ENCODE data around the gene LDHAL6B. TPM values are rescaled to one million over a fixed set of nuclear protein-coding genes. Genes with fewer than 3 reads are reported as not detected.
"Not testable (repeated sequence)": the region's sequence is repeated elsewhere in the genome, so short reads cannot be mapped to it uniquely, and the experiment has no call there.

The LDHAL6B gene
- total RNA-seq, result not detected in 2 replicates

DNA sequence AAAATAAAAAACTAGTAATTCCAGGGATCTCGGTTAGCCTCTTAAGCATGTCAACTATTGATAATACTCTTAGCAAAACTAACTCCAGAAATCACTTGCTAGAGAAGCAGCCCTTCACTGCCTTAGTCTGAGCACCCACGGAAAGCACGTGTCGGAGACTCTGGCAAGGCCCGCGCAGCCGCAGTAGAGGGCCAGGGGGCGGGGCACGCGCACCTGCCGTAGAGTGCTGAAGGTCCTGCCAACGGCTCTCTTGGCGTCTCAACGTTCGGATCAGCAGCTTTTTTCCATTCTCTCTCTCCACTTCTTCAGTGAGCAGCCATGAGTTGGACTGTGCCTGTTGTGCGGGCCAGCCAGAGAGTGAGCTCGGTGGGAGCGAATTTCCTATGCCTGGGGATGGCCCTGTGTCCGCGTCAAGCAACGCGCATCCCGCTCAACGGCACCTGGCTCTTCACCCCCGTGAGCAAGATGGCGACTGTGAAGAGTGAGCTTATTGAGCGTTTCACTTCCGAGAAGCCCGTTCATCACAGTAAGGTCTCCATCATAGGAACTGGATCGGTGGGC, at the start of gene LDHAL6B:
Gene LDHAL6B, plus strand, starts transcription at position 221 of the 561 bp plus-strand sequence. Its CDS starts 98 bp downstream, at position 319.
- intact Hi-C loops (cut with micrococcal nuclease), result no loop called here

DNA sequence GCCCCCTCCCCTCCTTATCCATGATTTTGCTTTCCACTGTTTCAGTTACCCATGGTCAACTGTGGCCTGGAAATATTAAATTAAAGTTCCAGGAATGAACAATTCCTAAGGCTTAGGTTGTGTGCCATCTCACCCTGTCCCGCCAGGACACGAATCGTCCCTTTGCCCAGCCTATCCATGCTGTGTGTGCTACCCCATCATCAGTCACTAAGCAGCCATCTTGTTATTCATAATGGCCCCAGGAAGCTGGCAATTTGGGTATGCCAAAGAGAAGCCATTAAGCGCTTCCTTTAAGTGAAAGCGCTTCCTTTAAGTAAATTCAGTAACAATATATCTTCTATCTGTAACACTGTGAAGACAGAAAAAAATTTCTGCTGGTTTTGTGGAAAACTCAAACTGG, 49.2 kb upstream of the LDHAL6B start:
- intact Hi-C loops (cut with micrococcal nuclease), result no loop called here

DNA sequence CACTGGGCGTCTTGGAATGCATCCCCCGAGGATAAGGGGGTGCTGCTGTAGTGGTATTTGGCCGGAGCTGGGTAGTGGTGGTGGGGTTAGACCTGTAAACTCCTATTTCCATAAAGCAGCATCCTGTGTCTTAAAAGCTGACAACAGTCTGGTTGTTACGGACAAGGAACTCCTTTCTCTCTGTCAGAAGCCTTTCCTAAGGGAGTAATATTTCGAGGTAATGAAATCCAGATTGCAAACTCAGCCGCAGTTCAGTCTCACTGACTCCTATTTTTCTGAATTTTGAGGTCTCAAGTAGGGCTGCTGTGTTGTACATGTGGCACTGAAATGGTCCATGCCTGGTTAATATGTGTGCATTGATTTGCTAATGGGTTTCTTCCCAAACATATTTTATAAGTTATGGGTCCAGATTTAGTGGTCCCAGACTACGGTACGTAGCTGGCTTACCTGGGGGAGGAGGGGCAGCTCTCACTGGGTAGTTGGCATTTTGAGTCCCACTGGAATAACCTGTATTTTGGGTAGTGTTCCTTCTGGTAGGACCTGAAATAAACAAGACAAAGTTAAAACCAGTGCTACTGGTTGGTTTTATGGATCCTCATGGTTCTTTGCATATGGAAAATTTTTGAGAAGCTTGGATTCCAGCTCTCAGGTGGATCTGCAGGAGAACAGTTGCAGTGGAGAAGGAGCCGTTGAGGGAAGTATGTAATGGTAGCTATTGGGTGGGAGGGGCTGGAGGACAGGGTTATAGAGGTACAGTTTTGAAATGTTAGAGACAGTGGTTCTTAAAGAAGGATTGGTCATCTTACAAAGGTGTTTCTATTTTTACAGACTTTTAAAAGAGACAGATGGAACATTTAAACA, 48.6 kb upstream of the LDHAL6B start:
- intact Hi-C loops (cut with micrococcal nuclease), result no loop called here

DNA sequence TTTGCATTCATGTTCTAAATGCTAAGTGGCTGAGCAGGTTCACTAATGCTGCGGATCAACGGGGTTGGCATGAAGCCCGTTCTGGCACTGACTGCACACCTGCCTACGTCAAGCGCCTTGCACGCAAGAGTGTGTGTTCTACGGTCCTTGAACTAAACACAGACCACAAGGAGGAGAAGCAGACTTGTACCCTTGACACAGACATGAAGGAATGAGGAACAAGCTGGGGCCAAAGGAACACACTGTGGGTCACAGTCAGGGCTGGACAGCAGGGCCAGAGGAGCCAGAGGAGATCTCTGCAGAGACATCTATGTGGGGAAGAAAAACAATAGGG, 48.0 kb upstream of the LDHAL6B start:
- intact Hi-C loops (cut with micrococcal nuclease), result no loop called here

DNA sequence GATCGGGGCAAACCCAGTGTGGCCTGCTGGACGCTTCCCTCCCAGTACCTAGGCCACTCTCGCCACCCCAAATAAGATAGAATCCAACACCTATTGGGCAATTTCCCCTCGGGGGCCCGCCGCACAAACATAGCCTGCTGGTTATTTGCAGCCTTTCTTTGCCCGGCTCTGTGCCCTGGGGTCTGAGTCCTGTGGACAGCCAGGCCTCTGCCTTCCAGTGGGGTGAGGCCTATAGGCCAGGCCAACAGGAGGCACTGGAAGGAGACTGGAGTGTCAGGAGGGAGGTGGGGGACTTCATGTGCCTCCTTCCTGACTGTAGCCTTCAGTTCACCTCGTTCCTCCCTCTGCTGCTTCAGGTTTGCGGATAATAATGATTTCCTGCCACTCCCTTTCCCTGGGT, 47.4 kb upstream of the LDHAL6B start:
- intact Hi-C loops (cut with micrococcal nuclease), result no loop called here

DNA sequence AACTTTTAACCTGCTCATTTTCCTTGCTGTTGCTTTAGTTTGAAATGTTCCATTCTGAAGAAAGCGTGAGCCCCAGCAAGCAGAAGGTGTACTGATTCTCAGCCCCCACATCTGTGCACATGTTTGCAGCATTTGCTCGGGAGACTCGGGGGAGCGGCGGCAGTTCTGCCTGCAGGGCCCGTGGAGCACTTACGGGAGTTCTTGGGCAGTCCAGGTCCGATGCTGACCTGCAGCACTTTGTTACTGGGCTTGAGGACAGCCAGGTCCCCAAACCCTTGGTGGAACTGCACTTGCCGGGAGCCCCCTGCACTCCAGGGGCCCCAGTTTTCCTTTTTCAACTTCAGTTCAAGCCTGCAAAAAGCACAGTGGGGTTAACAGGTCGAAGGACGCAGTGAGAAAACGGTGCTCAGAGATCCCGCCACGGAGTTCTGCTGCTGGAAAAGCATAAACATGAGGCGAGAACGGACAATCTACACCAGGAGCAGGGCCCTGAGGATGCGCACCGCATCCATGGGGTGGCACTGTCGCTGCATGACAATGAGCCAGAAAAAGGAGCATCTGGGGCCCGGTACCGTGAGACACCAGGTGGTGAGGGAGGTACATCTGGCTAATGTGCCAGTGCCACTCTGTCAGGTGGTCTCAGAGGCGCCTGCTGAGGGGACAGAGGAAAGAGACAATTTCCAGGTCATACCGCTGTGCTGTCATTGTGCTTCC, 45.6 kb upstream of the LDHAL6B start:
- intact Hi-C loops (cut with micrococcal nuclease), result loop anchor here (1.0 kb wide), 1 partner anchor 332 kb away; no protein-coding TSS in a partner anchor

DNA sequence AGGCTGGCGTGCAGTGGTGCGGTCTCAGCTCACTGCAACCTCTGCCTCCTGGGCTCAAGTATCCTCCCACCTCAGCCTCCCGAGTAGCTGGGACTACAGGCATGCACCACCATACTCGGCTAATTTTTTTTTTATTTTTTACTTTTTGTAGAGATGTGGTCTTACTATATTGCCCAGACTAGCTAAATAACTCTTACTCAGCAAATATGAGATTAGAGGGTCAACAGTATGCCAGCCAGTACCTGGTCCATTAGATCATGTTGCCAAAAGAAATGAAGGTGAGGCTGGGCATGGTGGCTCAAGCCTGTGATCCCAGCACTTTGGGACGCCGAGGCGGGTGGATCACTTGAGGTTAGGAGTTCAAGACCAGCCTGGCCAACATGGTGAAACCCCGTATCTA, 44.6 kb upstream of the LDHAL6B start:
- intact Hi-C loops (cut with micrococcal nuclease), result not testable (repeated sequence)

DNA sequence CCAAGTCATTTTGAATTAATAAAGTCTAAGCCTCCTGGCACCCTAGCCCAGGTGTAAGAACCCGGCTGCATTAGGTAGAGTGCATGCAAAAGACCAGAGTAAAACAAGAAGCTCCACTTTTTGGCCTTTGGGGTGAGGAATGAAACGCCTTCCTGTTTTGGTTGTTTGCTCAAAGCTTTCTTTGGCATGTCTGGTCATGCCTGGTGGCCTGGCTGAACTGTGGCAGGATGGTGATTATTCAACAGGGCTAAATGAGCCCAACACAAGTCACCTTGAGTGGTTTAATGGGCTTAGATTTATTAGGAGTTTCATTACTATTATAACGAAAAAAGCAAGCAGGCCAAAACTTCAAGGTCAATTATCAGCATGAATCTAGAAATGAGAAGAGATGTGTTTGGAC, 40.9 kb upstream of the LDHAL6B start:
- intact Hi-C loops (cut with micrococcal nuclease), result no loop called here

DNA sequence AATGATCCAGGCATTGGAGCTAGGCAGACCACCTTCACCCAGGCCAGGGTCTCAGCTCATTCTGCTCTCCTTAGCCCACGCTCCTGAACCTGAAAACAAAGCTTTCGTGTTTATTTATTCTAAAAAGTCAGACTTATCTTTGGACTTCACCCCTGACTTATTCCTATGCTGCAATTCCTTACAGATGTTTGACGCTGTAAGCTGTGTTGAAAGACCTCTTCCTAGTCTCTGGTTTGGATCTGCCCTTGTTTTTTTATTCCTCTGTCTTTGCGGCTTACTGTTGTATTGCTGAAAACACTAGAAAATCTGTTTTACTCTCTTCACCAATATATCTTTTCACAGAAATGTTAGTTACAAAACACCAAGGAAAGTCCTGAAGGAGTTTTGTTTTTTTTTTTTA, 40.5 kb upstream of the LDHAL6B start:
- intact Hi-C loops (cut with micrococcal nuclease), result no loop called here

DNA sequence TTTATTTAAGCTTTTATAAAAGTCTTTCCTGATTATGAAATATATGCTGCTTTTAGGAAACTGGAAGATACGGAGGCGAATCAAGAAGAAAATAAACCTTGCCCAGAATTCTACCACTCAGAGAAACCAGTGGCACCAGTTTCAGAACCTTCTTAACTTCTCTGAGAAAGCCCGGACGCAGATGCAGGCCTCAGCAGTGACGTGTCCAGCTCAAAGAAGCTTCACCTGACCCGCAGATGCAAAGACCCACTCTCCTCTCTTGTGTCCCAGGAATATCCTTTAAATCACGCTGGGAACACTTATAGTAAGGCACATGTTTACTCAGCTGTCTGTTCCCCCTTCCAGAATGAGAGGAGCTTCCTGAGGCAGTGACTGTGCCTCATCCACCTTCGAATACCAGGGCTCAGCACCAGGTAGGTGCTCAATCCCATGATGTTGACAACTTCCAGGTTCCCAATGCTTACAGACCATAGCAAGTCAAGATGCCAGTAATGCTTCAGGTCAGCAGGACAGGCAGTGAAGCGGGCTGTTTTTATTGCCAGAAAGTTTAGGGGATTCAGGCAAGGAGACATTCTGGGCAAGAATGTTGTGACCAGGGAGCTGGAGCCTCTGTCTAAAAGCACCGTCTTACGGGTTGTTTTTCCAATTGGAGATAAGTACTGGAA, 39.9 kb upstream of the LDHAL6B start:
- intact Hi-C loops (cut with micrococcal nuclease), result no loop called here

DNA sequence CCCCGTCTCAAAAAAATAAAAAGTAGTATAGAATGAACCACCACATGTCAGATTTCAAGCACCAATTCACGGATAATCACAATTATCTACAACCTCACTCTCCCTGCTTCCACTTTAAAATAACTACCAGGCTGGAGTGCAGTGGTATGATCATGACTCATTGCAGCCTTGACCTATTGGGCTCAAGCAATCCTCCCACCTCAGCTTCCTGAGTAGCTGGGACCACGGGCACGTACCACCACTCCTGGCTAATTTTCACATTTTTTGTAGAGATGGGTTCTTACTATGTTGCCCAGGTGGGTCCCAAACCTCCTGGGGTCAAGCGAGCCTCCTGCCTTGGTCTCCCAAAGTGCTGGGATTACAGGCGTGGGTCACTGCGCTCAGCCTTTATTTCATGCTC, 38.1 kb upstream of the LDHAL6B start:
- intact Hi-C loops (cut with micrococcal nuclease), result no loop called here

DNA sequence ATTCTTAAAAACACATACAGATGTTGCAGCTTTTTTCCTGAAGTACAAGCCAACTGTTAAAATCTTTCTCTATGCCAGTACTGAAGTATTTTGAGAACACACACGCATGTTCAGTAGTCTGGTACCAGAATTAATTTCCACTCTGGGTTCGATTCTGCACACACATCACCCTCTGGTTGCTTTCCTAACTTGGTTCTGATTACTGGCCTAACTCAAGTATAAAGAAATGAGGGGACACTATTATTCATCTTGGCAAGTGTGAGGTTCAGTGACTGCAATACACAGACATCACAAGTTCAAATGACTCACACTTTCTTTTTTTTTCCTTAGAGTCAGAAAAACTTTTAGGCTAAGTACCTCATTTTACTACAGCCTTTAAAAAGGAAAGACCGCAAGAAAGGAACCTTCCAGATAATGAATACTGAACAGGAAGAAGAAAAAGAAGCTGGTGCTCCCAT, 37.4 kb upstream of the LDHAL6B start:
- intact Hi-C loops (cut with micrococcal nuclease), result no loop called here

DNA sequence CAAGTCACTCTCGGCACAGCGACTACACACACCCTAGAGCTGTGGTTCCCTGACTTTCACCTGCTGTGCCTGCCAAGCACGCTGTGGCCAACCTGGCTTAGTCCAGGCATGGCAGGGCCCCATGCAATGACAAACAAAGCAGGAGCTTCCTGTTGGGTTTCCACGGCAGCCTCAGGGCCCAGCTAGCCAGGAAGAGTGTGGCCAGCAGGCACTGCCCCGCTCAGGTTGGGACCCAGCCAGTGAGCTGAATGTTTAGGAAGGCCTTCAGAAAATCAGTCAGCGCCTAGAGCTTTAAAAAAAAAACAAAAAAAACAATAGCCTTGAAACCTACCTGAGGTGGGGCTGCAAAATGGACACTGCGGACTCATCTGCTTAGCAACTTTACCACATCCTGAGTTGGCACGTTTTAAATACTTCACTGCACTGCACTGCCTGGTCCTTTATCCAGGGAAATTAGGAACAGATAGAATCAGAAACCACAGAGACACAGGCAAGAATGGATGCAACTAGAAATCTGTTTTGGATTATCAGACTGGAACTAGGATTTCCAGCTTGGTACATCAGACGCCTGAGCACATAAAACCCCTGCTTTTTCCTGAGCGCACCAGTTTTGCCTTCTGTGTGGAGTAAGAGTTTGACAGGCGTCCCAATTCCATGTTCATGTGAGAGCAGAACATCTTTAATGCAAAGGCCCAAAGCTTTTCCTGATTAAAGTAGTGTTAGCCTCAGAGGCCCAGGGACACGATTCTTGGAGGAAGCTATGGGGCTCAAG, 36.2 kb upstream of the LDHAL6B start:
- intact Hi-C loops (cut with micrococcal nuclease), result no loop called here

DNA sequence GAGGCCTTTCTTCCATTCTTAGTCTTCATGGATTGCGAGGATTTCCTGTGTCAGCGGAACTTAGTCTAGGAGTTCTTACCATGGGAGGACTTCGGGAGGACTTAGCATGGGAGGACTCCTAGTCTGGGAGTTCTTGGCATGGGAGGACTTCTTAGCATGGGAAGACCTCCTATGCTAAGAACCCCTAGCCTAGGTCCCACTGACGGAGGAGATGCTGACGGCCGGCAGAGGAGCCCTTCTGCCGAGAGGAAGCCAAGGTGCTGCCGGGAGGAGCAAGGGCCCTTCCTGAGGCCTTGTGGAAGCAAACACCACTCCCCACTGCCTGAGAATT, 35.6 kb upstream of the LDHAL6B start:
- intact Hi-C loops (cut with micrococcal nuclease), result no loop called here

DNA sequence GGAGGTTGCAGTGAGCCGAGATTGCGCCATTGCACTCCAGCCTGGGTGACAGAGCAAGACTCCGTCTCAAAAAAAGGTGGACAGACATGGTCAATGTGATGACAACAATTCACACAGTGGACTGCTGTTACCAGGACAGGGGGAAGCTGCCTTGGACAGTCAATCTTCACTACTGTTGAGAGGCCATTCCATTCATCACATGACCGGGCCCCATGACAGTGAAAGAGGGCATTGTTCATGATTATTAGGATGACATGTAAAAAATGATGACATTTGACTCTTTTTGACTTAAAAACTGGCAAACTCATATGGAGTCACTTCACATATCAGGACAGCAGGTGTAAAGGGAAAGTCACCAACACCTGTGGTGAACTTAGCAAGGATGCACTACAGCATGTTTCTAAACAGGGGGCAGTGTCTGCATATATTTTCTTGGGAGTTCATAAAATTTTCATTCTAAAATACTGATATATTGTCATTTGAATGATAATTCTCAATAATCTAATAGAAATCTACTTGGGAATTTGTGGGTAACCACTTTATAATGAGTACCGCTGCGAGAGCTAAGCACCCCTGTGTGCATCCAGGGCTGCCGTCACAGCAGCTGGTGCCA, 34.2 kb upstream of the LDHAL6B start:
- intact Hi-C loops (cut with micrococcal nuclease), result no loop called here

DNA sequence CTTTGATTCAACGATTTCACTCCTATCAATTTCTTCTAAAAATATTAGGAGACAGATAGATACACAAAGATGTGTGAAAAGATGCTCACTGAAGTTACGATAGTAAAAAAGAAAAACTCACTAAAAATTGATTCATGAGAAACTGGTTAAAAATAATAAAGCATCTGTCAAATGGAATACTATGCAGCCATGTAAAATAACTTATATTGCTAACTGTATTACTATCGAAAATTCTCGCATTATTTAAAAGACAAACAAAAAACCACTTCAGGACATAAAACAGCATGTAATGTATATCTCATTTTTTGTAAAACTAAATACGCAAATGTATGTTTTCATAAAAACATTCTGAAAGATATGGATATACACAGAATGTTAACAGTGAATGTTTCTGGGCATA, 33.4 kb upstream of the LDHAL6B start:
- intact Hi-C loops (cut with micrococcal nuclease), result no loop called here

DNA sequence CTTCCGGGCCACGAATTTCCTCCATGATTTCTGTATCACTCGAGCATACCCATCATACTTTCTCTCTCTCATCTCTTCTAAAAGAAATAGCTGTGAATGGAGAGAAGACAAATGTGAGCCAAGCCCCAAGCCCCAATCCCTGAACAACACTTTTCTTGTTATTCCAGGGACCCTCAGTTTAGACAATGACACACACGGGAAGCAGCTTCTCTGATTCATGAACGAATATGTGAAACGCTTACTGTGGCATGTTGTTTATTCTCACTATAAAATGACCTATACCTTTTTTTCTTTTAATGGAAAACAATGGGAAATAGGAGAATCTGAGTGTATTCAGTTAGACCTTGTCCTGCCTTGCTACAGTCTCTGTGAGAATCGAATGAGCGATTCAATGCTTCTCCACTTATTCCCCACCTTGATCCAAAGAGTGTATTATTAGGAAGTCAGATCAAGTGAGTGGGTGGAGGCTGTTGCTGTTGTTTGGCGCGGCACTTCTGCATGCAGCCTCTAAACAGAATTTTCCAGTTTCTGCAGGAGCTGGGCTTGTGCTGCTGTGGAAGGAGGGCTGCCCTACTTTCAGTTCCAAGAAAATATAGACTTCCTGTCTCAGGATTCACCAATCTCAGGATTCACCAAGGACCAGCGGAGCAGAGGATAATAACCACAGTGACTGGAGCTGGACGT, 32.4 kb upstream of the LDHAL6B start:
- intact Hi-C loops (cut with micrococcal nuclease), result loop anchor here (2.0 kb wide), 1 partner anchor 319 kb away; no protein-coding TSS in a partner anchor

DNA sequence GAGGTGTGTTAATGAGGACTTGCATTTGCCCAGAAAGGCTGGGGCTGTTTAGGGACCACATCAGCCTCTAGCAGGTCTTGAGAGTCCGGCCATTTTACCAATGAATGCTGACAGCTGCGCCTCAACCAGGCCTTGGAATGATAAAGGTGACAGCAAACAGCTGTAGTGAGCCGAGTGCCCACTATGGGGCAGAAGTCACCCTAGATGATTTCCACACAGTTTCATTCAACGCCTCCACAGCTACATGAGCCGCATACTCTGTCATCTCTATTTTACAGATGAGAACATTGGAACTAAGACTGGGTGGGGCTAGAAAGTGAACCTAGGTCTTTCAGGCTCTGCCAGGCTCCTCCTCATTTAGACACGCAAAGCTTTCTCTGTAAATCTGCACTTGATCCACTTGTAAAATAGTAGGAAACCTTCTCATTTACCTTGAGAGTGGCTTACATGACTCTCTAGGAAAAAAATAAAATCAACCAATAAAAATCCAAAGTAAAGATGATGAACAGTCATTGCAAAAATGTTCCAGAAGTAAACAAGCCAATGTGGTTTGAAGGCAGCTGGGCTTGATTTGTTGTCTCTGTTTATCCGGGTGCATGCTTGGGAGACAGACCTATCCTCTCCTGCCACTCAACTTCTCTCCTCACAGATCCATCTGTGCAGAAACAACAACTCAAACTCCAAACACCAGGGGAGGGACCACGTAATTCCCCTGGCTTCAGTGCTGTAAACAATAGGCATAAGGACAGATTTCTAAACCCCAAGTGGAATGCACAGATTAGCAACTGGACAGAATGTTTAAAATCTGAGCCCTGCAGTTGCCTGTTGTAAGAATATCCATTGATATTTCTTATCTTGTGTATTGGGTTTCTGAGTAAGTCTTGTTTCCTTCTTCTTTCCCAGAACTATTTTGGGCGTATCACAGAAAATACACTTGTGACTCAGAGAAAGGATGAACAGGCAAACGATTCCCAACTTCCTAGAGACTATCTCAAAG, 31.5 kb upstream of the LDHAL6B start:
- intact Hi-C loops (cut with micrococcal nuclease), result loop anchor here (2.0 kb wide), 1 partner anchor 318 kb away; no protein-coding TSS in a partner anchor

Measured in T-helper 2 cell treated with Interferon-gamma antibody and Interleukin-4, amounts not matched to agents 100 ng/mL and 5 ng/mL, for 36 hours (primary cell).